ENCODE measurements around the gene DEDD. TPM values are rescaled to one million over a fixed set of nuclear protein-coding genes. Genes with fewer than 3 reads are reported as not detected.
A peak's percentile ranks its signal among the peaks of the same experiment; 100 is the strongest.

The DEDD gene
- total RNA-seq, 1 donor from 2014 or later: 43.7 TPM

- Mint-ChIP-seq H3K4me3 (no peak overlapping the region), H3K27ac (peak overlapping the region; percentile 64), H3K4me1 (peaks cover 49% of the 10 kb centered on the region), H3K9me3 (no peaks in the 10 kb centered on the region), H3K36me3 (no peaks in the 10 kb centered on the region), H3K27me3 (ENCODE audit: low read depth) (no peaks in the 10 kb centered on the region)
- no peak for DNase-seq (ENCODE audit: low spot score in 2 of 2, unreplicated experiment in 2 of 2)
- no peak for TF ChIP-seq CTCF (IDR thresholded peaks at IDR 0.05; ENCODE audit: unreplicated experiment)
These were observed 36.5 kb downstream of the DEDD start for GRCh38 chr1:161096015-161096414.

- no peak for DNase-seq (ENCODE audit: low spot score in 2 of 2, unreplicated experiment in 2 of 2)
- no peaks in the 10 kb centered on the region for H3K27me3 Mint-ChIP-seq (ENCODE audit: low read depth)
- no peak overlapping the region for H3K4me3 Mint-ChIP-seq
- no peak for TF ChIP-seq CTCF (IDR thresholded peaks at IDR 0.05; ENCODE audit: unreplicated experiment)
- H3K36me3 Mint-ChIP-seq: no peaks in the 10 kb centered on the region
- H3K4me1 Mint-ChIP-seq: peaks cover 56% of the 10 kb centered on the region
- no peak overlapping the region for H3K27ac Mint-ChIP-seq
- no peaks in the 10 kb centered on the region for H3K9me3 Mint-ChIP-seq
These were observed 37.2 kb downstream of the DEDD start for GRCh38 chr1:161095230-161095629.

- H3K4me1 Mint-ChIP-seq: peaks cover 62% of the 10 kb centered on the region
- H3K4me3 Mint-ChIP-seq: no peak overlapping the region
- H3K27ac Mint-ChIP-seq: no peak overlapping the region
- no peaks in the 10 kb centered on the region for H3K27me3 Mint-ChIP-seq (ENCODE audit: low read depth)
- peak in 1 of 2 experiments; percentile 19 for DNase-seq (ENCODE audit: low spot score in 2 of 2, unreplicated experiment in 2 of 2)
- TF ChIP-seq CTCF (IDR thresholded peaks at IDR 0.05; ENCODE audit: unreplicated experiment): no peak
- no peaks in the 10 kb centered on the region for H3K9me3 Mint-ChIP-seq
- H3K36me3 Mint-ChIP-seq: no peaks in the 10 kb centered on the region
These were observed 38.0 kb downstream of the DEDD start for GRCh38 chr1:161094481-161094880.

GRCh38 chr1:161092621-161093028, 39.8 kb downstream of the DEDD start:
- no peak for TF ChIP-seq CTCF (IDR thresholded peaks at IDR 0.05; ENCODE audit: unreplicated experiment)
- Mint-ChIP-seq H3K27me3 (ENCODE audit: low read depth) (no peaks in the 10 kb centered on the region), H3K4me3 (no peak overlapping the region), H3K9me3 (no peaks in the 10 kb centered on the region), H3K36me3 (no peaks in the 10 kb centered on the region), H3K4me1 (peaks cover 67% of the 10 kb centered on the region), H3K27ac (peak overlapping the region; percentile 77)
- DNase-seq (ENCODE audit: low spot score in 2 of 2, unreplicated experiment in 2 of 2): peak in 1 of 2 experiments; percentile 34

GRCh38 chr1:161091796-161092507, 40.5 kb downstream of the DEDD start:
- Mint-ChIP-seq H3K27me3 (ENCODE audit: low read depth) (no peaks in the 10 kb centered on the region), H3K9me3 (no peaks in the 10 kb centered on the region), H3K4me1 (peaks cover 67% of the 10 kb centered on the region), H3K27ac (peak overlapping the region; percentile 77), H3K36me3 (no peaks in the 10 kb centered on the region), H3K4me3 (no peak overlapping the region)
- TF ChIP-seq CTCF (IDR thresholded peaks at IDR 0.05; ENCODE audit: unreplicated experiment): no peak
- no peak for DNase-seq (ENCODE audit: low spot score in 2 of 2, unreplicated experiment in 2 of 2)
